SK-N-SH (cell line): ENCODE measurements around the gene OAS1. TPM values are rescaled to one million over a fixed set of nuclear protein-coding genes. Genes with fewer than 3 reads are reported as not detected.

Experiments used
- CTCF ChIA-PET: fragments of 300-600, 350-600 bp; formaldehyde crosslinking; extraction: SDS; loops from one replicate; lab custom pipeline; 2021; lab: Yijun Ruan, JAX
- POLR2A ChIA-PET: fragments of 350-600 bp; sonication (Branson Sonifier 250); formaldehyde crosslinking; extraction: SDS; loops from one replicate; lab custom pipeline; 2020; ENCODE audit warnings: antibody characterized with exemption, inconsistent platforms; lab: Yijun Ruan, JAX
- DNase-seq: peaks from one replicate; pipeline ENCODE4 v3.0.0; 2012
- H2AFZ ChIP-seq: fragments of 200-600 bp; sonication (generic); 2 replicates; pipeline ENCODE4 v1.8.1; 2016; ENCODE audit warnings: antibody characterized with exemption, mild to moderate bottlenecking, low read depth
- H3F3A ChIP-seq: fragments of 200-600 bp; sonication (generic); replicated peaks from 2 replicates; pipeline ENCODE3; 2016; ENCODE audit warnings: antibody characterized with exemption, mild to moderate bottlenecking; ENCODE audit not compliant: insufficient read depth
- H3K27ac ChIP-seq, 2 experiments: fragments of 200-500 bp in 1 of 2; fragments of 200-600 bp in 1 of 2; sonication (Bioruptor generic) in 1 of 2; sonication (generic), shearing (Covaris generic) in 1 of 2; 2 replicates each; pipeline versions ENCODE4 v1.5.1 to v1.6.1; 2014 to 2016; ENCODE audit warnings: low read depth in 2 of 2, inconsistent platforms in 1 of 2, low read length in 1 of 2, mild to moderate bottlenecking in 1 of 2, mixed read lengths in 1 of 2
- H3K27me3 ChIP-seq: fragments of 200-600 bp; sonication (generic), shearing (Covaris generic); 2 replicates; pipeline ENCODE4 v1.6.1; 2016; ENCODE audit warnings: mixed run types; ENCODE audit not compliant: insufficient read depth
- H3K36me3 ChIP-seq, 2 experiments: fragments of 200-500 bp in 1 of 2; fragments of 200-600 bp in 1 of 2; sonication (Bioruptor generic) in 1 of 2; sonication (generic) in 1 of 2; replicated peaks in 1 of 2; 2 replicates each; pipeline versions ENCODE3 to v1.5.1; 2014 to 2016; ENCODE audit warnings: low read length in 1 of 2, mild to moderate bottlenecking in 1 of 2; ENCODE audit not compliant: insufficient read depth in 2 of 2, control insufficient read depth in 1 of 2
- H3K4me1 ChIP-seq, 2 experiments: fragments of 200-500 bp in 1 of 2; fragments of 200-600 bp in 1 of 2; sonication (Bioruptor generic) in 1 of 2; sonication (generic), shearing (Covaris generic) in 1 of 2; 2 replicates each; pipeline versions ENCODE4 v1.5.1 to v1.6.1; 2014 to 2016; ENCODE audit warnings: low read depth in 1 of 2, low read length in 1 of 2, mixed run types in 1 of 2; ENCODE audit not compliant: insufficient read depth in 2 of 2, control insufficient read depth in 1 of 2
- H3K4me2 ChIP-seq: fragments of 200-600 bp; sonication (generic), shearing (Covaris generic); 2 replicates; pipeline ENCODE4 v1.6.1; 2017; ENCODE audit warnings: mixed run types
- H3K4me3 ChIP-seq, 2 experiments: fragments of 200-500 bp in 1 of 2; fragments of 200-600 bp in 1 of 2; sonication (Bioruptor generic) in 1 of 2; sonication (generic), shearing (Covaris generic) in 1 of 2; 2 replicates each; pipeline versions ENCODE4 v1.5.1 to v1.8.1; 2014 to 2016; ENCODE audit warnings: low read depth in 2 of 2, inconsistent platforms in 1 of 2, low read length in 1 of 2, mild to moderate bottlenecking in 1 of 2, mixed read lengths in 1 of 2, moderate library complexity in 1 of 2
- H3K79me2 ChIP-seq: fragments of 200-600 bp; sonication (generic); 2 replicates; pipeline ENCODE4 v1.8.1; 2017; ENCODE audit warnings: mild to moderate bottlenecking; ENCODE audit not compliant: insufficient read depth
- H3K9ac ChIP-seq: fragments of 200-600 bp; sonication (generic); 2 replicates; pipeline ENCODE4 v1.6.1; 2017; ENCODE audit warnings: mixed run types
- H3K9me2 ChIP-seq: fragments of 200-600 bp; sonication (generic); 2 replicates; pipeline ENCODE4 v1.6.1; 2017; ENCODE audit warnings: mixed run types
- H3K9me3 ChIP-seq: fragments of 200-600 bp; sonication (generic); 2 replicates; pipeline ENCODE4 v1.6.1; 2017; ENCODE audit warnings: mixed run types, mild to moderate bottlenecking, moderate library complexity
- H4K20me1 ChIP-seq: fragments of 200-600 bp; sonication (generic); 2 replicates; pipeline ENCODE4 v1.6.1; 2017; ENCODE audit warnings: mild to moderate bottlenecking, mixed run types; ENCODE audit not compliant: insufficient read depth
- ELF1 ChIP-seq: IDR thresholded peaks from 2 replicates; pipeline ENCODE4 v1.4.0; 2012
- EZH2phosphoT487 ChIP-seq: fragments of 200-600 bp; sonication (generic); IDR thresholded peaks from 2 replicates; pipeline ENCODE4 v1.6.1; 2017; ENCODE audit warnings: low read depth, mixed run types, mild to moderate bottlenecking, antibody characterized with exemption, moderate library complexity, borderline replicate concordance
- FOSL2 ChIP-seq: IDR thresholded peaks from 2 replicates; pipeline ENCODE4 v1.4.0; 2012; ENCODE audit warnings: low read depth, mild to moderate bottlenecking, moderate library complexity, borderline replicate concordance
- FOXJ3 ChIP-seq: sonication (generic); formaldehyde crosslinking; IDR thresholded peaks from 2 replicates; pipeline ENCODE4 v1.5.1; 2020; ENCODE audit warnings: mild to moderate bottlenecking, missing genetic modification reagents
- GABPA ChIP-seq: IDR thresholded peaks from 2 replicates; pipeline ENCODE4 v1.4.0; 2012; ENCODE audit warnings: low read depth, mild to moderate bottlenecking
- GATA2 ChIP-seq: sonication (generic); formaldehyde crosslinking; IDR thresholded peaks from 2 replicates; pipeline ENCODE4 v1.5.0; 2020; ENCODE audit warnings: mild to moderate bottlenecking, missing genetic modification reagents
- MXI1 ChIP-seq: IDR thresholded peaks from 2 replicates; pipeline ENCODE4 v1.6.1; 2012; ENCODE audit warnings: mild to moderate bottlenecking, low read depth, low read length, improper control_type of control experiment
- NFIC ChIP-seq: IDR thresholded peaks from 2 replicates; pipeline ENCODE4 v1.4.0; 2012; ENCODE audit warnings: borderline replicate concordance
- RAD21 ChIP-seq: IDR thresholded peaks from 2 replicates; pipeline ENCODE4 v1.6.1; 2012; ENCODE audit warnings: mild to moderate bottlenecking, low read length
- RCOR1 ChIP-seq: fragments of 150-350 bp; IDR thresholded peaks from 2 replicates; pipeline ENCODE4 v1.6.1; 2017; ENCODE audit warnings: antibody characterized with exemption, low read length
- TCF12 ChIP-seq: IDR thresholded peaks from 2 replicates; pipeline ENCODE4 v1.4.0; 2012
- WGBS: methylation state at CpG from one replicate; pipeline ENCODE4 v1.1.6; 2017; ENCODE audit warnings: low lambda C conversion rate; 5-methylcytosine and 5-hydroxymethylcytosine counted together
- polyA plus RNA-seq, 3 experiments: library from polyadenylated mRNA; depleted of rRNA; stranded (reverse); fragments of >200 nt; gene quantifications; 2 replicates each; pipeline ENCODE4 v1.2.3, GENCODE V29; 2012
- TF ChIP-seq, protein P1 (sequence below): IDR thresholded peaks from 2 replicates; pipeline ENCODE4 v1.4.0; 2012; ENCODE audit warnings: low read depth, borderline replicate concordance
- TF ChIP-seq, protein P2 (sequence below): IDR thresholded peaks from 2 replicates; pipeline ENCODE4 v1.4.0; 2012; ENCODE audit warnings: low read depth, borderline replicate concordance
- TF ChIP-seq, protein P3 (sequence below): fragments of 150-350 bp; IDR thresholded peaks from 2 replicates; pipeline ENCODE4 v1.6.1; 2016; ENCODE audit warnings: mild to moderate bottlenecking, low read depth, low read length

OAS1 gene
- polyA plus RNA-seq, 1 of the 3 experiments (the other 2 are of a cell fraction): 1.1 TPM

DNA sequence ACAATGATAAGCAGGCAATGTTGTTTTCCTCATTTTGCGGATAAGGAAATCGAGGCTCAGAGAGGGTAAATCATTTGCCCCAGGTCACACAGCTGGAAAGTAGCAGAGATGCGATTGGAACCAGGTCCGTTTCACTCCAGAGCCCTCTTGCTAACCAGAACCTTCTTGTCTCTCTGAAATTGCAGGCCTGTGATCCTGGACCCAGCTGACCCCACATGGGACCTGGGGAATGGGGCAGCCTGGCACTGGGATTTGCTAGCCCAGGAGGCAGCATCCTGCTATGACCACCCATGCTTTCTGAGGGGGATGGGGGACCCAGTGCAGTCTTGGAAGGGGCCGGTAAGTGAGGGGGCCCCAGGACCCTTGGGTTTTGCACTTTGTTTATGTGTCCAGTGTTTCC is 41.0 kb downstream of the OAS1 start:
- TF ChIP-seq, protein P1, sequence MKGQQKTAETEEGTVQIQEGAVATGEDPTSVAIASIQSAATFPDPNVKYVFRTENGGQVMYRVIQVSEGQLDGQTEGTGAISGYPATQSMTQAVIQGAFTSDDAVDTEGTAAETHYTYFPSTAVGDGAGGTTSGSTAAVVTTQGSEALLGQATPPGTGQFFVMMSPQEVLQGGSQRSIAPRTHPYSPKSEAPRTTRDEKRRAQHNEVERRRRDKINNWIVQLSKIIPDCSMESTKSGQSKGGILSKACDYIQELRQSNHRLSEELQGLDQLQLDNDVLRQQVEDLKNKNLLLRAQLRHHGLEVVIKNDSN: no peak
- TF ChIP-seq ELF1 (no peak), EZH2phosphoT487 (no peak), TCF12 (no peak), FOXJ3 (CRISPR knock-in tag) (no peak), RCOR1 (no peak), GABPA (no peak), RAD21 (no peak), GATA2 (CRISPR knock-in tag) (no peak), NFIC (no peak)
- TF ChIP-seq, protein P2, sequence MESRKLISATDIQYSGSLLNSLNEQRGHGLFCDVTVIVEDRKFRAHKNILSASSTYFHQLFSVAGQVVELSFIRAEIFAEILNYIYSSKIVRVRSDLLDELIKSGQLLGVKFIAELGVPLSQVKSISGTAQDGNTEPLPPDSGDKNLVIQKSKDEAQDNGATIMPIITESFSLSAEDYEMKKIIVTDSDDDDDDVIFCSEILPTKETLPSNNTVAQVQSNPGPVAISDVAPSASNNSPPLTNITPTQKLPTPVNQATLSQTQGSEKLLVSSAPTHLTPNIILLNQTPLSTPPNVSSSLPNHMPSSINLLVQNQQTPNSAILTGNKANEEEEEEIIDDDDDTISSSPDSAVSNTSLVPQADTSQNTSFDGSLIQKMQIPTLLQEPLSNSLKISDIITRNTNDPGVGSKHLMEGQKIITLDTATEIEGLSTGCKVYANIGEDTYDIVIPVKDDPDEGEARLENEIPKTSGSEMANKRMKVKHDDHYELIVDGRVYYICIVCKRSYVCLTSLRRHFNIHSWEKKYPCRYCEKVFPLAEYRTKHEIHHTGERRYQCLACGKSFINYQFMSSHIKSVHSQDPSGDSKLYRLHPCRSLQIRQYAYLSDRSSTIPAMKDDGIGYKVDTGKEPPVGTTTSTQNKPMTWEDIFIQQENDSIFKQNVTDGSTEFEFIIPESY: no peak
- TF ChIP-seq, protein P3, sequence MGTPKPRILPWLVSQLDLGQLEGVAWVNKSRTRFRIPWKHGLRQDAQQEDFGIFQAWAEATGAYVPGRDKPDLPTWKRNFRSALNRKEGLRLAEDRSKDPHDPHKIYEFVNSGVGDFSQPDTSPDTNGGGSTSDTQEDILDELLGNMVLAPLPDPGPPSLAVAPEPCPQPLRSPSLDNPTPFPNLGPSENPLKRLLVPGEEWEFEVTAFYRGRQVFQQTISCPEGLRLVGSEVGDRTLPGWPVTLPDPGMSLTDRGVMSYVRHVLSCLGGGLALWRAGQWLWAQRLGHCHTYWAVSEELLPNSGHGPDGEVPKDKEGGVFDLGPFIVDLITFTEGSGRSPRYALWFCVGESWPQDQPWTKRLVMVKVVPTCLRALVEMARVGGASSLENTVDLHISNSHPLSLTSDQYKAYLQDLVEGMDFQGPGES: no peak
- Histone ChIP-seq H3K36me3 (no peaks in the 10 kb centered on the region), H3K9me2 (no peaks in the 10 kb centered on the region), H3K27me3 (no peaks in the 10 kb centered on the region), H3K9ac (no peak overlapping the region), H3K4me1 (peaks cover 0 to 16% of the 10 kb centered on the region in 2 experiments; a peak in 2 of 4 replicates), H3K4me3 (no peak overlapping the region), H3K4me2 (no peak overlapping the region), H3K9me3 (no peaks in the 10 kb centered on the region), H2AFZ (no peak overlapping the region), H3K79me2 (no peaks in the 10 kb centered on the region), H3F3A (no peaks in the 10 kb centered on the region), H3K27ac (no peak overlapping the region), H4K20me1 (no peaks in the 10 kb centered on the region)
- POLR2A ChIA-PET: no interaction called here
- no peak for DNase-seq
- CTCF ChIA-PET: interaction anchor here (1.5 to 1.9 kb wide), 2 partner anchors 45 to 48 kb away, joined by 5 to 9 read pairs; no protein-coding TSS in a partner anchor
- WGBS: 77% methylated on average over 5 of the region's 5 CpGs

DNA sequence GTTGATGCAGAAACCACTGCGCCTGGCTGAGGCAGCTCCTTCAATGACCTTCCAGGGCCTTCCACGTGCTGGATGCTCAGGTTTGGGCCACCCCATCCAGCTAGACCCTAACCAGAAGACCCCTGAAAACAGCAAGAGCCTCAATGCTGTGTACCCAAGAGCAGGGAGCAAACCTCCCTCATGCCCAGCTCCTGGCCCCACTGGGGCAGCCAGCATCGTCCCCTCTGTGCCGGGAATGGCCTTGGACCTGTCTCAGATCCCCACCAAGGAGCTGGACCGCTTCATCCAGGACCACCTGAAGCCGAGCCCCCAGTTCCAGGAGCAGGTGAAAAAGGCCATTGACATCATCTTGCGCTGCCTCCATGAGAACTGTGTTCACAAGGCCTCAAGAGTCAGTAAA is 42.0 kb downstream of the OAS1 start:
- no peaks in the 10 kb centered on the region for H4K20me1 ChIP-seq
- H3K79me2 ChIP-seq: no peaks in the 10 kb centered on the region
- no peaks in the 10 kb centered on the region for H3K36me3 ChIP-seq
- DNase-seq: no peak
- no peak overlapping the region for H3K4me3 ChIP-seq
- H3K4me2 ChIP-seq: no peak overlapping the region
- H3K9ac ChIP-seq: no peak overlapping the region
- TF ChIP-seq FOSL2 (no peak), NFIC (no peak), MXI1 (no peak)
- TF ChIP-seq, protein P3: no peak
- CTCF ChIA-PET: interaction anchor here (1.0 to 1.9 kb wide), 4 partner anchors 9 to 82 kb away, joined by 3 to 9 read pairs (median 4); no protein-coding TSS in a partner anchor
- H3K27ac ChIP-seq: no peak overlapping the region
- H3K4me1 ChIP-seq: peaks cover 0 to 16% of the 10 kb centered on the region in 2 experiments; a peak in 2 of 4 replicates
- H3K9me3 ChIP-seq: no peaks in the 10 kb centered on the region
- no peaks in the 10 kb centered on the region for H3K9me2 ChIP-seq
- no peaks in the 10 kb centered on the region for H3K27me3 ChIP-seq
- no peaks in the 10 kb centered on the region for H3F3A ChIP-seq
- WGBS: 81% methylated on average over 7 of the region's 7 CpGs
- no peak overlapping the region for H2AFZ ChIP-seq
- POLR2A ChIA-PET: no interaction called here
